NCI-H510A (cell line): ENCODE results near the gene SERPINA1.

Experiments
- DNase-seq: peaks from one replicate; lab custom pipeline; 2025; lab: John Stamatoyannopoulos, UW

The SERPINA1 gene

DNA sequence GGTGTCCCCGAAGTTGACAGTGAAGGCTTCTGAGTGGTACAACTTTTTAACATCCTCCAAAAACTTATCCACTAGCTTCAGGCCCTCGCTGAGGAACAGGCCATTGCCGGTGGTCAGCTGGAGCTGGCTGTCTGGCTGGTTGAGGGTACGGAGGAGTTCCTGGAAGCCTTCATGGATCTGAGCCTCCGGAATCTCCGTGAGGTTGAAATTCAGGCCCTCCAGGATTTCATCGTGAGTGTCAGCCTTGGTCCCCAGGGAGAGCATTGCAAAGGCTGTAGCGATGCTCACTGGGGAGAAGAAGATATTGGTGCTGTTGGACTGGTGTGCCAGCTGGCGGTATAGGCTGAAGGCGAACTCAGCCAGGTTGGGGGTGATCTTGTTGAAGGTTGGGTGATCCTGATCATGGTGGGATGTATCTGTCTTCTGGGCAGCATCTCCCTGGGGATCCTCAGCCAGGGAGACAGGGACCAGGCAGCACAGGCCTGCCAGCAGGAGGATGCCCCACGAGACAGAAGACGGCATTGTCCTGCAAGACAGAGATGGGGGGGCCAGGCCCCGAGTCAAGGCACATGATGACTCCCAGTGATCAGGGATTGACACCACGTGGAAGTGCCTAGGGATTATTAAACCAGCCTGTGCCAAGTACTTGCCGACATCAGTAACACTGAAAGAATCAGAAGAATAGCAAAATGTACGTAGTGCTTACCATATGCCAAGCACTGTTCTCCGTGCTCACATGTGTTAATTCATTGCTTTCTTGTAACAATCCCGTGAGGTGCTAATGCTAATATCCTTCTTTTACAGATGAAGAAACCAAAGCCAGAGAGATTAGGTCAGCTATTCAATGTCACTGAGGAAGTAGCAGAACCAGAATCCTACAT lies 5.4 kb downstream of the SERPINA1 start:
- DNase-seq = no peak

DNA sequence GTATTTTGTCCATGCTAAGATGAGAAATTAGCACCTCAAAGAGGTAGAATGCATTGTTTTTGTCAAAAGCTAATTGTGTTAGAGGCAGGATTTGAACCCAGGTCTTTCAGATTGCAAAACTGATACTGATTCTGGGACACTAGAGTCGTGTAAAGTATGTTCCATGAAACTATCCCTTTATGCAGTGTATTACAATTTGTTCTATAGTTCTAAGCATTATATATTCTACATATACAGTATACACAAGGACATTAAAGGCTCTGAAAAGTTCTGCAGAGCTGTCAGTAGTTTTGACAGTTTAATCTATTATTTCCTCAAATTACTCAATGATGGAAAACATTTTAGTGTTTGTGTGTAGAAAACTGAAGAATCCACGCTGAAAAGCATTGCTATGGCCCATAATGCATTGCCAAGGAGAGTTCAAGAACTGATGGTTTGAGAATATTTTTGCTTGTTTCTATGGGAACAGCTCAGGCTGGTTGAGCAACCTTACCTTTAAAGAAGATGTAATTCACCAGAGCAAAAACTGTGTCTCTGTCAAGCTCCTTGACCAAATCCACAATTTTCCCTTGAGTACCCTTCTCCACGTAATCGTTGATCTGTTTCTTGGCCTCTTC lies 6.2 kb downstream of the SERPINA1 start:
- DNase-seq = no peak

DNA sequence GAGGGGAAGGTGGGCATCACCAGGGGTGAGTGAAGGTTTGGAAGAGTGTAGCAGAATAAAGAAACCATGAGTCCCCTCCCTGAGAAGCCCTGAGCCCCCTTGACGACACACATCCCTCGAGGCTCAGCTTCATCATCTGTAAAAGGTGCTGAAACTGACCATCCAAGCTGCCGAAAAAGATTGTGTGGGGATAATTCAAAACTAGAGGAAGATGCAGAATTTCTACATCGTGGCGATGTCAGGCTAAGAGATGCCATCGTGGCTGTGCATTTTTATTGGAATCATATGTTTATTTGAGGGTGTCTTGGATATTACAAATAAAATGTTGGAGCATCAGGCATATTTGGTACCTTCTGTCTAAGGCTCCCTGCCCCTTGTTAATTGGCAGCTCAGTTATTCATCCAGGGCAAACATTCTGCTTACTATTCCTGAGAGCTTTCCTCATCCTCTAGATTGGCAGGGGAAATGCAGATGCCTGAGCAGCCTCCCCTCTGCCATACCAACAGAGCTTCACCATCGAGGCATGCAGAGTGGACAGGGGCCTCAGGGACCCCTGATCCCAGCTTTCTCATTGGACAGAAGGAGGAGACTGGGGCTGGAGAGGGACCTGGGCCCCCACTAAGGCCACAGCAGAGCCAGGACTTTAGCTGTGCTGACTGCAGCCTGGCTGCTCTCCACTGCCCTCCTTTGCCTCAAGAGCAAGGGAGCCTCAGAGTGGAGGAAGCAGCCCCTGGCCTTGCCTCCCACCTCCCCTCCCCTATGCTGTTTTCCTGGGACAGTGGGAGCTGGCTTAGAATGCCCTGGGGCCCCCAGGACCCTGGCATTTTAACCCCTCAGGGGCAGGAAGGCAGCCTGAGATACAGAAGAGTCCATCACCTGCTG lies 7.0 kb downstream of the SERPINA1 start:
- no peak for DNase-seq

DNA sequence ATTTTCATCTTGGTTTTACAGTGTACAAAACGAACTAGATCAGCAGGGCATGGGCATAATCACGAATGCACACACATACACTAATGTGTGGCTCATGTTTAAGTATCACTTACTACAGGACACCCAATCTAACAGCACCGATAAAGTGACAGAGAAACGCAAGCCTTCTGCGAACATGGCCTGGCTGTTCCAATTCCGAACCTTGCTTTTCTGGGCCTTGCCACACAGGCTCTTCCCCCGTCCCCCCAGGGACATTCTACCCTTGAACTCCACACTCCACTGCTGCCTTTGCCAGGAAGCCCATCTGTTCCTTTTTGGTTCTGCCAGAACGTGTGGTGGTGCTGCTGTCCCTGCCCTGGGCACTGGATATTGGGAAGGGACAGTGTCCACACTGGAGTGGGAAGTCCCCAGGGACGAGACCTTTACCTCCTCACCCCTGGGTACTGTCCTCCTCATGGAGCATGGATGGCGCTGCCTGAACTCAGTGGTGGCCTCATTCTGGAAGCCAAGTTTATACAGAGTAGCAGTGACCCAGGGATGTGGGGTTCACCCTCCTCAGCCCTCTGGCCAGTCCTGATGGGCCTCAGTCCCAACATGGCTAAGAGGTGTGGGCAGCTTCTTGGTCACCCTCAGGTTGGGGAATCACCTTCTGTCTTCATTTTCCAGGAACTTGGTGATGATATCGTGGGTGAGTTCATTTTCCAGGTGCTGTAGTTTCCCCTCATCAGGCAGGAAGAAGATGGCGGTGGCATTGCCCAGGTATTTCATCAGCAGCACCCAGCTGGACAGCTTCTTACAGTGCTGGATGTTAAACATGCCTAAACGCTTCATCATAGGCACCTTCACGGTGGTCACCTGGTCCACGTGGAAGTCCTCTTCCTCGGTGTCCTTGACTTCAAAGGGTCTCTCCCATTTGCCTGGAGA lies 7.9 kb downstream of the SERPINA1 start:
- DNase-seq = no peak

DNA sequence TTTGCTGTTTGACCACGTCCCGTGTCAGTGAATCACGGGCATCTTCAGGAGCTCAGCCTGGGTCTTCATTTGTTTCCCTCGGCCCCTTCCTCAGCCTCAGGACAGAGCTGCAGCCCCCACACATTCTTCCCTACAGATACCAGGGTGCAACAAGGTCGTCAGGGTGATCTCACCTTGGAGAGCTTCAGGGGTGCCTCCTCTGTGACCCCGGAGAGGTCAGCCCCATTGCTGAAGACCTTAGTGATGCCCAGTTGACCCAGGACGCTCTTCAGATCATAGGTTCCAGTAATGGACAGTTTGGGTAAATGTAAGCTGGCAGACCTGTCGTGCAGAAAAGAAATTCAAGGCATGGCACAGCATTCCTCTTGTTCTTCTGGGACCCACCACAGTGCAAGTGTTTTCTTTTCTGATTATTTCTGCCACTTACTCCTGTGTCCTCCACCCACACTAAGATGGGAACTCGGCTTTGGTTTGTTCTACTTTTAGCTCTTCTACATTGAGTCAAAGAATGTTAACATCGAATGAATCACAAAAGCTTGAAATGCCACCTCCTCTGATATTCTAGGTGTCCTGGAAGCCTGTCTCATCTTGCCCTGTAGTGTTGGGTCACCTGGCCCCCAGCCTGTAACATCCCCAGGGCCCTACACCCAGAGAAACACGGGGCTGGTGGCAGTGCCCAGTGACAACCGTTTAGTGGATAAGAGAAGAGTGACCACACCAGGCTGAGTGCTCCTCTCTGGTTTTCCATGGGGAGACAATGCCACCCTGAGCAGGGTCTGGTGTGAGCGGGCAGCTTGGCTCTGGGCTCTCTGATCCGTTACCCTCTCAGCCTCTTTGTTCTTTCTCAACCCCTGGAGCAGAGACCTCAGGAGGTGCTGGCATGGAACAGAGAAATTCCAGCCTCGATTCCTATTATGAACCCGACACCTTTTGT lies 8.8 kb downstream of the SERPINA1 start:
- DNase-seq = no peak

DNA sequence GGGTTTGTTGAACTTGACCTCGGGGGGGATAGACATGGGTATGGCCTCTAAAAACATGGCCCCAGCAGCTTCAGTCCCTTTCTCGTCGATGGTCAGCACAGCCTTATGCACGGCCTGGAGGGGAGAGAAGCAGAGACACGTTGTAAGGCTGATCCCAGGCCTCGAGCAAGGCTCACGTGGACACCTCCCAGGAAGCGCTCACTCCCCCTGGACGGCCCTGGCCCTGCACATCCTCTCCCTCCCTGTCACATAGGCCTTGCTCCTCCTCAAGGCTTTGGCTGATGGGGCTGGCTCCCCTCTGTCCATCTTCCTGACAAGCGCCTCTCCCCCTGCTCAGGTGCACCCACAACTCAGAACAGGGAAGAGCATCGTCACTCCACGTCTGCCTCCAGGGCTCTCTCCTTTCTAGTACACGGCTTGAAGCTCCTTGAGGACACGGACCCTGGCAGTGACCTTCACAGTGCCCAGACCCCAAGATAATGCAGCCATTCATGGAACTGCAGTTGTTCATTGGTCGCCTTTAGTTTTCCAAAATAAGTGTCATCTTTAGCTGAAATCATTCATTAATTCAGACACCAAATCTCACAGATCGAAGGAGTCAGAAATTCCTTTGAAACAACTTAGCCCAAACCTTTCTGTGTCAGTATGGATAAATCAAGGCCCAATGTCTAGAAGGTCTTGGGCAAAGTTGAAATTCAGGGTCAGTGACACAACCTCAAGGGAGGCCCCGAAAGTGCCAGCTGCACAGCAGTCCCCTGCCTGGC lies 9.7 kb downstream of the SERPINA1 start:
- DNase-seq = no peak

DNA sequence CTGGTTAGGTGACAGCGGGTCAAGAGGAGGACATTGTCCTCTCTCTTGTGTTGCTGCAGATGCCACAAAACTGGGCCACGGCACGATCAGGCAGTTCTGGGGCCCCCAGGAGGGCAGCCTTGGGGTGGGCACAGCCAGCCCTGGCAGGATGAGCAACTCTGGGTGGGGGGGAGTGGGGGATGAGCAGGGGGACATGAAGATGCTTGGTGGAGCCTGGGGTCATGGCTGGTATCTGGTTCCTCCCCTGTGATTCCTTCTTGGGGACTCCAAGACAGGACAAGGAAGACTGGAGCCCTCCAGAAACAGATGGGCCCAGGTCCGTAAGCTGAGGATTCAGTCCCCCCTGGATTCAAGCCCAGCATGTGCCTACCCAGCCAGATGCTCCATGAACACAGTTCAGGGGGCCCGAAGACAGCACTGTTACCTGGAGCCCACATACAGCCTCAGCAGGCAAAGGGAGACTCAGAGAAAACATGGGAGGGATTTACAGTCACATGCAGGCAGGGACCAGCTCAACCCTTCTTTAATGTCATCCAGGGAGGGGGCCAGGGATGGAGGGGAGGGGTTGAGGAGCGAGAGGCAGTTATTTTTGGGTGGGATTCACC lies 10.4 kb downstream of the SERPINA1 start:
- no peak for DNase-seq

DNA sequence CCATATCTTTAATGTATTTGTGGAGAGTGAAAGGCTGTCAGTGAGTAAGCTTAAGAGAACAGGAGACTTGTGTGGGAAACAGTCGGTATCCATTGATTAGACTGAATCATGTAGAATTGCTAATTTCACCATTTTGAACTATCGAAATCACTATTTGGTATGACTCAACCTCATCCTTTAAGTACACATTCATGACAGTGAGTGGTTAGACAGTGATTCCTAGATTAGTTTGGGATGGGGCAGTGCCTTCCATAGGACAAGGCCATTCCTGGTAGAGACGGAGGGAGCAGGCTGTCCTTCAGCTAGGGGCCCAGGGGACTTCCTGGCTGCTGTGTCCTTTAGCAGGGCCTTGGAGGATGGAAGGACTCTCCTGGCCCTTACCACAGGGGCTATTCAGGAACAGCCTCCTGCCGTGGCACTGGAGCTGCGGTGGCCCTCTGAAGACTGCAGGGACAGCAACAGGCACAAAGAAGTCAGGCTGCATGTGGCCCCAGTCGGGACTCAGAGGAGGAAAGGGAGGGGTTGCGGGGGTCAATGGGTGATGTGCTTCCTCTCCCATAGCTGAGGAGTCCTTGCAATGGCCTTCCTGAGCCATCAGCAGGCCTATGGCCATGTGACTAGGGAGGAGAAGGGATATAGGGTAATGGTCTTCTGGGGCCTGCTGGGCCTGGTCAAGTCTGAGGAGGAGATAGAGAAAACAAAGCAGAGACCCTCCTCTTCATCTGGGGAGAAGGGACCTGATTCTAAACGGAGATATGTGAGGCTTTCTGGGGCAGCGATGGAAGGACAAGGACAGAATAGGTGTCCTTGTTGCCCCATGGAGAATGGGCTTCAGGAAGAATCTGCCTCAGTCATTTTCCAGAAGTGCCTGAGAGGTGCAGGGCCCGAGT lies 11.2 kb downstream of the SERPINA1 start:
- no peak for DNase-seq

DNA sequence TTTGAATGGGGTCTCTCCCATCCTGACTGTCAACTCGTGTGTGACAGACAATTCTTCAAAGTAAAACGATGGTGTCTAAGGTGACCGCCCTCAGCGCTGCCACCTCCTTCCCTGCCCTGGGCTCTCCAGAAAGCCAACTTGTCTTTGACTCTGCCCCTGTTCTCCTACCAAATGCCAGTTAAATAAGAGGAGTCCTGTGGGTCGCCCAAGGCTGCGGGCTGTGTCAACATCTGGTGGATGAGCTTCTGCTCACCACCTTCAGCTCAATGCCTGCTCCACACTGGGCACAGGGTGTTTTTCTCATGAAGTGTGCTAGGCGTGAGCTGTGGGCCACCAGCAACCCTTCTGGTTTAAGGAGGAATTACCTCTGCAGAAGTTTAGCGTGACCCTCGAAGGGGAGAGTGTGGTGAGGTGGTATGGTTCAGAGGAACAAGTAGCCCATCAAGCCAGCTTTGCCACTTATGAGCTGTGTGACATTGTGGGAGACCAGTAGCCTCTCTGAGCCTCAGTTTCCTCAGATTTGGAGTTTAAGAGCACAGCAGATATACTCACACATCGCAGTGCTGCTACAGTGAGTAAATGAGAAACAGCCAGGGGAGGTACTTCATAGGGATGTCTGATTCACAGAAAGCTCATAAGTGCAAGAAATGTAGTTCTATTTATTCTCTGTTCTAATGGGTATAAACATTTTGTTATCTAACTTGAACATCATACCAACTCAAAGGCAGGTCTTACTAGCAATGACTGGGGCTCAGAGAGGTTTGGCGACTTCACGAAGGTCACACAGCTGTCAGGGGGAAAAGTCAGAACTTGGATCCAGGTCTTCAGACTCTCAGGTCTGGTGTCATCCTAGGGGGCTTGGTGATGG lies 12.1 kb downstream of the SERPINA1 start:
- no peak for DNase-seq

DNA sequence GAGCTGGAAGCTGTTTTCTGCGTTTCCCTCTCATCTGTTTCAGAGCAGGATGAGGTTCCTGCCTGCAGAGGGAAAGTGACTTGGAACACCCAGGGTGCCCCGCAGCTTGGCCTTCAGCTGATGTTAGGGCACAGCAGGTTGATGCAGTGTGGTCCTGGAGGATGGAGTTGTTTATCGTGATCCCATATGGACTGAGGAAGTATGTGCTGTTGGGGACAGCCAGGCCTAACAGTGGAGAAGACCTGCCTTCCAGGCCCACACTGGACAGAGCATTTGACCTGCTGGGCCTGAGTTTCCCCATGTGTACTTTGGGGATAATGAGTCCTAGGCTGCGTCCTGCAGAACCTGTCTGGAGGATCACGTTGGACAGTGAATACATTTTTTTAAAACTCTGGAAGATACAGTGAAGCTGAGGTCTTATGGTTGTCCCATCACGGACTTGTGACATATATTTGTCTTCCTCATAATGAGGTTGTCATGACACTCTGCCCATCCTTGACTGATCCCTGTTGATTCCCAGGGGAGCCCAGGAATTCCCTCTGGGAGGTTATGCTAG lies 12.8 kb downstream of the SERPINA1 start:
- DNase-seq = no peak

DNA sequence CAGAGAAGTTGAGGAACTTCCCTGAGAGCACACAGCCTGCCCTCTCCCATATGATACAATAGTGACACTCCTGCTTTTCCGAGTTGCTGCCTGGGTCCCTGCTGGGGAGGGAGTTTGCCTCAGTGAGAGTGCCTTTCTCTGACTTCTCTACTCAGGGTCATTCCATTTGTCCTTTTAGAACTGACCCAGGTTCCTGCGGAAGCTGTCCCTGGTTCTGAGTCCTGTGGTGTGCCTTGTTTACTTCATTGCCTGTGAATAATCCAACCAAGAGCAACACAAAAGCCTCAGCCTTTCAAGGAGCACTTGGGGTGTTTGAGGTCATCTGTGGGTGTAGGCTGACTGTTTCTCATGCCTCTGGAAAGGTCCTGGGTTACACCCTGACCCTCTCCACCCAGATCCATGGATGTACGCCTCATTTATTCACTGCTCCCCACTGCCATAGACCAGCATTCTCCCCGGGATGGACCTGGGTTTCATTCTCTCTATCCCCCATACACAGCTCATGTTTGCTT lies 13.6 kb downstream of the SERPINA1 start:
- DNase-seq = no peak

DNA sequence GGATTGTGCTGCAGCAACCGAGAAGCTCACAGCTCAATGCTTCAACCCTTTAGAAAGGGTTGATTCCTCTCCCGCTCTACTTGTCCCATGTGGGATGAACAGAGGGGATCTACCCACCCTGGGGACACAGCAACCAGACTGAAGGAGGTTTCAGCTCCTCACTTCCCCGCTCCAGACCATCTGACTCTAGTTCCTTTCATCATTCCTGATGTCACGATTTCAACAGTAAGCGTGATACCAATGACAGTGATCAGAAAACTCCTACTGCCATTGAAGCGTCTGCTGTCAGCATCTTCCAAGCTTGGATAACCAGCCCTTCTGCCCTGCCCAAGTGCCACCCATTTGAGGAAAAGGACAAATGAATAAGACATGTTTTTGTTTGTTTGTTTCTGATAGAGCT lies 14.3 kb downstream of the SERPINA1 start:
- DNase-seq = no peak

DNA sequence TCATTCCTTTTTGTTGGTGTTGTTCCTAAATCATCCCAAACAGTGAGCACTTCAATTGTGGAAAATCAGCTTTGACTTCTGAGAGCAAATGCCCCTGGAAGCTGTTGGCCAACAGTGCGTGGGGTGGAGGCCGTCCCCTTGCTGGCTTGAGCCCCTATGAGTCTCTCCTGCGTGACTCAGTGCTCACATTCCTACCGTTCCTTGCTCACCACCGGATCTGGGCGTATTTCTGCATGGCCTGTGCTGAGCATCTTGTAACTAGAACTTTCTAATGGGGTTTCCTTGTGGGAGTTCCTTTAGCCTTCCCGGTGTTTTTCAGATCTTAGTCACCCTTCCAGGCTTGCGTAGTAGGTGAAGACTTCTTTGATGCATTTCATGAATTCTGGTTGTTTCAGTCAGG lies 14.7 kb downstream of the SERPINA1 start:
- DNase-seq = no peak

DNA sequence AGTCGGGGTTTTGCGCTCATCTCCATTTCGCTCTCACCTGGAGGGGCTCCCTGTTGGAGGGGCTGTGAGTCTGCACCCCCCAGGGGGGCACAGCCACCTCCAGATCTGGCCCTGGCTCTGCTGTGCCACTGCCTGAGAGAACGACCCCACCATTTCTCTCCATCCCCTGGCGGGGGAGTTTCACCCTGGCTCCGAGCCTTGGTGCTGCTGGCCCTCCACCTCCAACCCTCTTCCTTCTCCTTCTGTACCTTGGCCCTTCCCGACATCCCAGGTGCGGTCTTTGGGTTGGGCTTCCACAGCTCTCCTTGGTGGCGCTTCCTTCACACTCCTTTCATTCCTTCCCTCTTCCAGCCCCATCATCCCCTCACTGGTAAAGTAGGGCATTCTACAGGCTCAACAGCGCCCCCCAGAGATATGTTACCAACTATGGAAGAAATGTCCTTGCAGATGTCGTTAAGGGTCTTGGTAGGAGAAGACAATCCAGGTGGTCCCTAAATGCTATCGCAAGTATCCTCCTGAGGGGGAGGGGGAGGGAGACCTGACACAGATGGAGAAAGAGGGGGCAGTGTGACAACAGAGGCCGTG lies 16.3 kb downstream of the SERPINA1 start:
- no peak for DNase-seq

DNA sequence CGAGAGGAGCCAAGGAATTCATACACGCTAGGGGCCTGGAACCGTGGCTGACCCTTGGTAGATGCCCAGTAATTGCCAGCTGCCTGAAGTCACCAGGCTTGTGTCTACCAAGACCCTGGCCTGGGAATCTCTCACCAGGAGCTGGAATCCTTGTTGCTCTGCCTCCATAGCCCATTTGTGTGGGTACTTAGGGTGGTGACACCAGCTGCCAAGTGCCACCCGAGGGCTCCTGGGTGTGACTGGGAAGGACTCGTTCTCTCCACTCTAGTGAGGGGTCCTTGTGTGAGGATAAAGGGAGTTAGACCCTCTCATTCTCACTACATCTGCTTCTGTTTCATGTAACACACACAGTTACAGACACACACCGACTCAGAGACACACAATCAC lies 17.9 kb downstream of the SERPINA1 start:
- no peak for DNase-seq
